GM12873 (cell line): ENCODE results near the gene GPRASP2.

ENCODE experiments used
- CTCF ChIP-seq: IDR thresholded peaks from 2 replicates; pipeline ENCODE4 v1.5.1; 2012; ENCODE audit warnings: low read depth, mild to moderate bottlenecking, moderate library complexity, low read length, control low read depth; ENCODE audit not compliant: insufficient read depth; ENCODE audit errors: missing control alignments

Gene GPRASP2

DNA sequence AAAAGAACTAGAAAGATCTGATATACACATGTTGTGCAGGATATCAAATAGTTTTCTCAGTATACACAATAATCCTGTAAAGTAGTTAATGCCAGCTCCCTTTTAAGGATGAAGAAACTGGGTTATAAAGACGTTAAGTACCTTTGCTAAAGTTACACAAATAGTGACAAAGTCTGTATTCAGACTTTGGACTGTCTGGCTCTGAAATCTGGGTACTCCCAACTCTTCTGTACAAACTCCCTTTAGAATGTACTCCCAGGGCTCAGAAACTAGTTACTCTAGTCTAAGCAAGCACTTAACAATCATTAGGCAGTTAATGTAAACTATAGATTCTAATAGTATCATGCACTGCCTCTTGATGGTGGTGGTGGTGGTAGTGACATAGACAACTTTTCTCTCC lies 15.5 kb downstream of the GPRASP2 start:
- TF ChIP-seq CTCF = no peak

GRCh38 chrX:102728646-102729045 lies 16.4 kb downstream of the GPRASP2 start:
- no peak for TF ChIP-seq CTCF

DNA sequence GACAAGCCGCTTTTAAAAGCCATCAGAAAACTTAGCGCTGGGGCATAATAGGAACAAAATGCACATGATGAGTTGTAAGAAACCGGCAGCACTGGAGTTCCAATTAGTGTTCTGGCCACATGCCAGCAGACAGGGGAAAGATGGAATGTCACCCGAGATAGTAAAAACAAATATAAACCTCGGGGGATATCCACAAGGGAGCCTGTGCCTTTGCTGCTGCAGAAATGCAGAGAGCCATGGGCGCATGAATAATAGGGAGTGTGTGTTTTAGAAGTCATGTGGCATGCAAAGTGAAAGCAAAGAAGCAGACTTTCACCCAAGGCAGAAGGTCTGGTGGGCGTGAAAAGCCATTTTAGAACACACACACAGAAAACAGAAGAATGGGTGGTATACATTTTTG lies 27.4 kb downstream of the GPRASP2 start:
- no peak for TF ChIP-seq CTCF

GRCh38 chrX:102744307-102744706 lies 32.1 kb downstream of the GPRASP2 start:
- no peak for TF ChIP-seq CTCF

GRCh38 chrX:102745513-102745856 lies 33.2 kb downstream of the GPRASP2 start:
- no peak for TF ChIP-seq CTCF

DNA sequence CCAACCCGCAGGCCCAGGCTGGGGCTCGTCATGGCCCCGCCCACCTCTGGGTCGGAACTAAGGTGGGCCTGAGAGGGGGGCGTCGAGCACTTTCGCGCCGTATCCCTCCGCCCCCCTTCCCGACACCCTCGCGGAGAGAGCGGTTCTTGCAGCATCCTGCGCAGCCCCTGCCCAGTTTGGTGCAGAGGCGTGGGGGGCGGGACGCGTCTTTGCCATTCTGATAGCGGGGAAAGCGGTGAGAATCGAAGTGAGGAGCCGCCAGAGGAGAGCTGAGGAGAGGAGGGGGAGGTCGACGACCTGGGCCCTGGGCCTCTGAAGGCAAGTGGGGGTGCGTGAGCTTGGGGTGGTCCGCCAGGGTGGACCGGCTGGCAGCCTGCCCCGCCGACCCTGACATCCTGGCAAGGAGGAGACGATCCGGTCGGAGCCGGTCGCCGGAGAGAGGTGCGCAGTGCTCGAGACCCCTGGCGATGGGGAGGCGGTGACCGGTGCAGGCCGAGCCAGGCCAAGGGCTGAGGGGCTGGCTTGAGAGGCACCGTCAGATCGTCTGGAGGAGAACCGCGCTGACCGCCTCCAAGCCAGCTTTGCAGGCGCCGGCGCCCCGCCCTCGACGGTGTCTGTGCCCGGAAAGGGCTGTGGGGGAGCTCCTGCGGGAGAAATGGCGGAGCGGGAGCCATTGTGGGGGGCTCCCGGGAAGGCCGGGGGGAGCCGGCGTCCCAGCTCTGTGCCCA lies 33.8 kb downstream of the GPRASP2 start:
- TF ChIP-seq CTCF = no peak

GRCh38 chrX:102765217-102765616 lies 53.0 kb downstream of the GPRASP2 start:
- TF ChIP-seq CTCF = no peak
